Panc1 (cell line): ENCODE results near the gene ACOT8. TPM values are rescaled to one million over a fixed set of nuclear protein-coding genes. Genes with fewer than 3 reads are reported as not detected.

ENCODE experiments used
- ATAC-seq: fragments of 200-7000 bp; cut with Tn5 transposase; 2 replicates; pipeline ENCODE4 v1.9.1; 2020; ENCODE audit warnings: mild to moderate bottlenecking, moderate library complexity
- BruUV-seq: library from RNA; stranded (reverse); fragments of 400-500 nt; replicated peaks from 2 replicates; lab custom pipeline; 2021; lab: Mats Ljungman, UMichigan
- CTCF ChIA-PET: fragments of 300-600 bp; sonication (Branson Sonifier 250); formaldehyde crosslinking; loops from one replicate; lab custom pipeline; 2022; ENCODE audit warnings: antibody characterized with exemption; lab: Charles Lee
- POLR2A ChIA-PET: fragments of 300-600 bp; sonication (Branson Sonifier 250); formaldehyde crosslinking; loops from one replicate; lab custom pipeline; 2022; ENCODE audit warnings: antibody characterized with exemption; lab: Charles Lee
- DNase-seq: peaks from one replicate; pipeline ENCODE4 v3.0.0-alpha.2; 2010; ENCODE audit warnings: low read depth, low spot score
- H3K27ac ChIP-seq: 2 replicates; pipeline ENCODE4 v1.5.1; 2011; ENCODE audit warnings: mild to moderate bottlenecking, low read length, inconsistent platforms
- H3K27me3 ChIP-seq: fragments of 200-500 bp; sonication (Bioruptor generic); 2 replicates; pipeline ENCODE4 v1.6.0; 2014; ENCODE audit warnings: low read length, inconsistent platforms; ENCODE audit not compliant: control insufficient read depth, insufficient read depth
- H3K36me3 ChIP-seq: fragments of 200-500 bp; sonication (Bioruptor generic); 2 replicates; pipeline ENCODE4 v1.5.1; 2014; ENCODE audit warnings: inconsistent platforms, mild to moderate bottlenecking, low read length, moderate library complexity; ENCODE audit not compliant: control insufficient read depth, insufficient read depth
- H3K4me1 ChIP-seq: 2 replicates; pipeline ENCODE4 v1.5.1; 2011; ENCODE audit warnings: inconsistent platforms, mild to moderate bottlenecking, low read length, moderate library complexity; ENCODE audit not compliant: control insufficient read depth, insufficient read depth
- H3K4me3 ChIP-seq, 2 experiments: 2 replicates each; pipeline ENCODE4 v1.5.1; 2011 to 2012; ENCODE audit warnings: low read depth in 2 of 2, low read length in 2 of 2, mild to moderate bottlenecking in 2 of 2, inconsistent platforms in 1 of 2, moderate library complexity in 1 of 2
- H3K9me3 ChIP-seq: fragments of 200-500 bp; sonication (Bioruptor generic); 2 replicates; pipeline ENCODE4 v1.5.1; 2014; ENCODE audit warnings: low read depth, mild to moderate bottlenecking, inconsistent platforms, low read length, moderate library complexity; ENCODE audit not compliant: control insufficient read depth, insufficient read depth
- POLR2AphosphoS5 ChIP-seq: IDR thresholded peaks from 2 replicates; pipeline ENCODE4 v1.6.1; 2012; ENCODE audit warnings: mild to moderate bottlenecking, low read depth, low read length, moderate library complexity
- SIN3A ChIP-seq: IDR thresholded peaks from 2 replicates; pipeline ENCODE4 v1.6.1; 2012; ENCODE audit warnings: low read depth, mild to moderate bottlenecking, low read length, moderate library complexity, borderline replicate concordance; ENCODE audit not compliant: insufficient read depth
- TCF7L2 ChIP-seq: IDR thresholded peaks from 2 replicates; pipeline ENCODE4 v1.6.1; 2011; ENCODE audit warnings: mild to moderate bottlenecking, low read depth, low read length, inconsistent platforms
- in situ Hi-C: cut with HindIII; loops from 2 replicates; pipeline ENCODE4 v1.10.0; 2016; ENCODE audit warnings: low sequenced_read_pairs, low pct_unique_long_range_greater_than_20kb
- intact Hi-C: fragments of 100-400 bp; cut with micrococcal nuclease; formaldehyde crosslinking; loops from one replicate; pipeline ENCODE4 v1.10.0; 2022; ENCODE audit not compliant: unreplicated experiment
- total RNA-seq: library from RNA; stranded (reverse); gene quantifications from one replicate; pipeline ENCODE4 v1.2.1, GENCODE V29; 2021; ENCODE audit not compliant: unreplicated experiment
- TF ChIP-seq, protein P1 (sequence below): fragments of 450-650 bp; IDR thresholded peaks from 2 replicates; pipeline ENCODE4 v1.5.1; 2017; ENCODE audit warnings: mild to moderate bottlenecking
- TF ChIP-seq, protein P2 (sequence below), 2 experiments: IDR thresholded peaks; 2 replicates each; pipeline ENCODE4 v1.6.1; 2011 to 2012; ENCODE audit warnings: low read depth in 2 of 2, control low read depth in 1 of 2, low read length in 1 of 2, mild to moderate bottlenecking in 1 of 2, moderate library complexity in 1 of 2; ENCODE audit not compliant: insufficient read depth in 1 of 2

The ACOT8 gene
- total RNA-seq, 1 experiment from 2014 or later: 21.1 TPM

DNA sequence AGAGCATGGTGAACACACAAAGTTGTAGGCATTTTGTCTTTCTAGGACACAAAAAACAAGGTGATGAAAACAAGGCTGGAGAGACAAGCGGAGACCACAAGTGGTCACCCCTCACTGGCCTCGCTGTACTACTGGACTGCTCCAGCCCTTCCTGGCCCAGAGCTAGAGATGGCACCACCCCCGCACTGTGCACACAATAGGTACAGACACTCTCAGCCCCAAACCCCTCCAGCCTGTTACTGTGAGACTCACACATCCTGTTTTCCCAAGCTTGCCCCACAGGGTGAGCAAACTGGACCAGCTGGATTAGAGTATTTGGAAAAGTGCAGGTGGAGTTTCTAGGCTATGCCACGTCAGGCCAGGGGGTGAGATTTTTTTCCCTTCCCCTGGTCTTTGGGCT lies 15.4 kb upstream of the ACOT8 start:
- in situ Hi-C loops: no loop called here
- Histone ChIP-seq H3K4me1 (peaks cover 2% of the 10 kb centered on the region; the same call in 1 of the 2 replicates), H3K9me3 (no peaks in the 10 kb centered on the region), H3K27ac (no peak overlapping the region), H3K4me3 (no peak overlapping the region), H3K27me3 (no peaks in the 10 kb centered on the region), H3K36me3 (no peaks in the 10 kb centered on the region)
- TF ChIP-seq POLR2AphosphoS5 (no peak), TCF7L2 (no peak), SIN3A (no peak)
- TF ChIP-seq, protein P1, sequence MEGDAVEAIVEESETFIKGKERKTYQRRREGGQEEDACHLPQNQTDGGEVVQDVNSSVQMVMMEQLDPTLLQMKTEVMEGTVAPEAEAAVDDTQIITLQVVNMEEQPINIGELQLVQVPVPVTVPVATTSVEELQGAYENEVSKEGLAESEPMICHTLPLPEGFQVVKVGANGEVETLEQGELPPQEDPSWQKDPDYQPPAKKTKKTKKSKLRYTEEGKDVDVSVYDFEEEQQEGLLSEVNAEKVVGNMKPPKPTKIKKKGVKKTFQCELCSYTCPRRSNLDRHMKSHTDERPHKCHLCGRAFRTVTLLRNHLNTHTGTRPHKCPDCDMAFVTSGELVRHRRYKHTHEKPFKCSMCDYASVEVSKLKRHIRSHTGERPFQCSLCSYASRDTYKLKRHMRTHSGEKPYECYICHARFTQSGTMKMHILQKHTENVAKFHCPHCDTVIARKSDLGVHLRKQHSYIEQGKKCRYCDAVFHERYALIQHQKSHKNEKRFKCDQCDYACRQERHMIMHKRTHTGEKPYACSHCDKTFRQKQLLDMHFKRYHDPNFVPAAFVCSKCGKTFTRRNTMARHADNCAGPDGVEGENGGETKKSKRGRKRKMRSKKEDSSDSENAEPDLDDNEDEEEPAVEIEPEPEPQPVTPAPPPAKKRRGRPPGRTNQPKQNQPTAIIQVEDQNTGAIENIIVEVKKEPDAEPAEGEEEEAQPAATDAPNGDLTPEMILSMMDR: no peak
- TF ChIP-seq, protein P2, sequence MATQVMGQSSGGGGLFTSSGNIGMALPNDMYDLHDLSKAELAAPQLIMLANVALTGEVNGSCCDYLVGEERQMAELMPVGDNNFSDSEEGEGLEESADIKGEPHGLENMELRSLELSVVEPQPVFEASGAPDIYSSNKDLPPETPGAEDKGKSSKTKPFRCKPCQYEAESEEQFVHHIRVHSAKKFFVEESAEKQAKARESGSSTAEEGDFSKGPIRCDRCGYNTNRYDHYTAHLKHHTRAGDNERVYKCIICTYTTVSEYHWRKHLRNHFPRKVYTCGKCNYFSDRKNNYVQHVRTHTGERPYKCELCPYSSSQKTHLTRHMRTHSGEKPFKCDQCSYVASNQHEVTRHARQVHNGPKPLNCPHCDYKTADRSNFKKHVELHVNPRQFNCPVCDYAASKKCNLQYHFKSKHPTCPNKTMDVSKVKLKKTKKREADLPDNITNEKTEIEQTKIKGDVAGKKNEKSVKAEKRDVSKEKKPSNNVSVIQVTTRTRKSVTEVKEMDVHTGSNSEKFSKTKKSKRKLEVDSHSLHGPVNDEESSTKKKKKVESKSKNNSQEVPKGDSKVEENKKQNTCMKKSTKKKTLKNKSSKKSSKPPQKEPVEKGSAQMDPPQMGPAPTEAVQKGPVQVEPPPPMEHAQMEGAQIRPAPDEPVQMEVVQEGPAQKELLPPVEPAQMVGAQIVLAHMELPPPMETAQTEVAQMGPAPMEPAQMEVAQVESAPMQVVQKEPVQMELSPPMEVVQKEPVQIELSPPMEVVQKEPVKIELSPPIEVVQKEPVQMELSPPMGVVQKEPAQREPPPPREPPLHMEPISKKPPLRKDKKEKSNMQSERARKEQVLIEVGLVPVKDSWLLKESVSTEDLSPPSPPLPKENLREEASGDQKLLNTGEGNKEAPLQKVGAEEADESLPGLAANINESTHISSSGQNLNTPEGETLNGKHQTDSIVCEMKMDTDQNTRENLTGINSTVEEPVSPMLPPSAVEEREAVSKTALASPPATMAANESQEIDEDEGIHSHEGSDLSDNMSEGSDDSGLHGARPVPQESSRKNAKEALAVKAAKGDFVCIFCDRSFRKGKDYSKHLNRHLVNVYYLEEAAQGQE (IDR thresholded peaks at IDR 0.05; ENCODE audit: insufficient read depth in 1 of 2, low read depth in 2 of 2, low read length in 1 of 2): no peak
- ChIA-PET CTCF (no interaction called here), POLR2A (no interaction called here)
- intact Hi-C loops: no loop called here
- DNase-seq (no peak), ATAC-seq (no peak)
- BruUV-seq: no TSS peak

DNA sequence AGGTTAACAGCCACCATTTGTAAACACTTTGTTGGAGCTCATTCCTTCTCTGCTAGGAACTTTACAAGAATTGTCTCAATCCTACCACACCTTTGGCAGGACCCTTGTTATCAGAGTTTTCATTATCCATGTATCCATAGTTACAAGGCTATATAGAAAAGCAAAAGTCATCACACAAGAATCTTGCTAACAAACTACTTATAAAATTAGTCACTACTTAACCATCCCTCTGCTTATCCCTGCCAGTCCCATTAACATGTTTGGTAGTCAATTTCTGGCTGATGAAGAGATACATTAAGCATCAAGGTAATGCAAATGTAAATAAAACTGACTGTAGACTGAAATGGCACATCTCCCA lies 10.6 kb upstream of the ACOT8 start:
- H3K9me3 ChIP-seq: no peaks in the 10 kb centered on the region
- TF ChIP-seq, protein P2 (IDR thresholded peaks at IDR 0.05; ENCODE audit: insufficient read depth in 1 of 2, low read depth in 2 of 2, low read length in 1 of 2): no peak
- TF ChIP-seq POLR2AphosphoS5: no peak
- TF ChIP-seq, protein P1: no peak
- TF ChIP-seq TCF7L2: no peak
- no peak for TF ChIP-seq SIN3A
- H3K27ac ChIP-seq: peak overlapping the region; percentile 27; the same call in 1 of the 2 replicates
- in situ Hi-C loops (no loop called here), intact Hi-C loops (no loop called here)
- peaks cover 7% of the 10 kb centered on the region; the same call in 1 of the 2 replicates for H3K4me1 ChIP-seq
- CTCF ChIA-PET: no interaction called here
- POLR2A ChIA-PET: no interaction called here
- H3K4me3 ChIP-seq: no peak overlapping the region
- no peak for DNase-seq
- peak; percentile 84 for ATAC-seq
- H3K36me3 ChIP-seq: no peaks in the 10 kb centered on the region
- no peaks in the 10 kb centered on the region for H3K27me3 ChIP-seq
- no TSS peak for BruUV-seq
